Measurements from ENCODE around the gene TMCO4. TPM values are rescaled to one million over a fixed set of nuclear protein-coding genes. Genes with fewer than 3 reads are reported as not detected.

Gene TMCO4
- total and polyA plus RNA-seq, 12 donors = 23.2 to 55.0 (median 38.1) TPM

DNA sequence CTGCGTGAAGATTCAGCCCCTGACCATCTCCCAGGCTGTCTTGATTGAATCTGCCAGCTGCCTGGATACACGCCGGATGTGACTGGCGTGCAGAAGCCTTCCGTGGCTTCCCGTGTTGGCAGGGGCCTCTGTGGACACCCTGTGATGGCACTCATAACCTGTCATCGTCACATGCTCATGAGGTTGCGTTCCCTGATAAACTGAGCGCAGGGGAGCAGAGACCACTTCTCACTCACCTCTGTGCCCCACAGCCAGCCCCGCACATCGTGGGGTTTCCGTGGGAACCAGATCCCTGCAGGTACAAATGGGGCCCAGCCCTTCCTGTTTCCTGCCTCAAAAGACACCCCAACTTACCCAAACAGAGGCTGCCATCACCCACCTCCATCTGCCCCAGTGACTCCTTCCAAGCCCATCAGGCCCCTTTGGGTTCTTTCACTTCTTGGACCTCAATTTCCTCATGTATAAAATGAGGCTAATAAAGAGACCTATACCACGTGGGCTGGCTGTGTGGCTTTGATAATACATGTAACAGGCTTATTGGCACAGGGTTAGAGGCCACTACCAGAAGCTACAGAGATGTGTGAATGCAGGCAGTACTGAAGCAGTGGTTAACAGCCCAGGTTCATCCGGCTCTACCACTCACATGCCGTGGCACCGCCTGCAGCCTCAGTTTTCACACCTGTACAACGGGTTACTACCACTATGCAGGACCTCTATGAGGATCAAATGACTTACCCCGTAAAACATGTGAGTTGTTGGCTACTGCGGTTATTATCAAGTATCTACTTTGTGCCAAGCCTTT is 111.5 kb downstream of the TMCO4 start:
- TF ChIP-seq POLR2A (IDR thresholded peaks at IDR 0.05) = no peak
- TF ChIP-seq, protein P1, sequence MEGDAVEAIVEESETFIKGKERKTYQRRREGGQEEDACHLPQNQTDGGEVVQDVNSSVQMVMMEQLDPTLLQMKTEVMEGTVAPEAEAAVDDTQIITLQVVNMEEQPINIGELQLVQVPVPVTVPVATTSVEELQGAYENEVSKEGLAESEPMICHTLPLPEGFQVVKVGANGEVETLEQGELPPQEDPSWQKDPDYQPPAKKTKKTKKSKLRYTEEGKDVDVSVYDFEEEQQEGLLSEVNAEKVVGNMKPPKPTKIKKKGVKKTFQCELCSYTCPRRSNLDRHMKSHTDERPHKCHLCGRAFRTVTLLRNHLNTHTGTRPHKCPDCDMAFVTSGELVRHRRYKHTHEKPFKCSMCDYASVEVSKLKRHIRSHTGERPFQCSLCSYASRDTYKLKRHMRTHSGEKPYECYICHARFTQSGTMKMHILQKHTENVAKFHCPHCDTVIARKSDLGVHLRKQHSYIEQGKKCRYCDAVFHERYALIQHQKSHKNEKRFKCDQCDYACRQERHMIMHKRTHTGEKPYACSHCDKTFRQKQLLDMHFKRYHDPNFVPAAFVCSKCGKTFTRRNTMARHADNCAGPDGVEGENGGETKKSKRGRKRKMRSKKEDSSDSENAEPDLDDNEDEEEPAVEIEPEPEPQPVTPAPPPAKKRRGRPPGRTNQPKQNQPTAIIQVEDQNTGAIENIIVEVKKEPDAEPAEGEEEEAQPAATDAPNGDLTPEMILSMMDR (IDR thresholded peaks at IDR 0.05) = no peak
- no peaks in the 10 kb centered on the region for H3K4me1 ChIP-seq (replicated peaks in 1 of 2)
- H3K36me3 ChIP-seq (replicated peaks in 1 of 2) = peaks cover 0 to 1% of the 10 kb centered on the region in 2 donors
- H3K27me3 ChIP-seq = no peaks in the 10 kb centered on the region
- 83 to 93% (median 88%) methylated on average over 11 to 19 of the region's 19 CpGs for WGBS, 4 donors
- no peak for DNase-seq
- H3K27ac ChIP-seq = no peak overlapping the region
- intact Hi-C loops (cut with DNase I) = no loop called here
- H3K4me3 ChIP-seq = no peak overlapping the region
- no peaks in the 10 kb centered on the region for H3K9me3 ChIP-seq (replicated peaks in 1 of 3)

DNA sequence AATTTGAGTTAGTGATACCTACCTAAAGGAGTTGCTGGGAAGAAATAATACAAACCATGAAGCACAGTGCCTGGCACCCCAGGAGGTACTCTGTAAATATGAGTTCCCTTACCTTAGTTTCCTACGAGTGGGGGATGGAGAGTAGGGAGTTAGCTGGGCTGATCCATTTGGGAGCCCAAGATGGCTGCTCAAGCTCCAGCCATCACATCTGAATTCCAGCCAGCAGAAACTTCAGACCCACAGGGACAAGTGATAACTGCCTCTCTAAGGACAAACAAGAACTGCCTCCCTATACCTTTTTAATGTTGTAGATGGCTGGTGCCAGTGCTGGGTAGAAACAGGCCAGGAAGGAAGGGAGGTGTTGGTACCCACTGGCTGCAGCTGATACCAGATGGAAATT is 112.3 kb downstream of the TMCO4 start:
- H3K27me3 ChIP-seq = no peaks in the 10 kb centered on the region
- 91 to 97% (median 95%) methylated on average over 1 of the region's 1 CpG for WGBS, 4 donors
- no peak overlapping the region for H3K4me3 ChIP-seq
- no peak for TF ChIP-seq POLR2A (IDR thresholded peaks at IDR 0.05)
- TF ChIP-seq, protein P1 (IDR thresholded peaks at IDR 0.05) = no peak
- no peaks in the 10 kb centered on the region for H3K4me1 ChIP-seq (replicated peaks in 1 of 2)
- H3K9me3 ChIP-seq (replicated peaks in 1 of 3) = no peaks in the 10 kb centered on the region
- no peak for DNase-seq
- no peaks in the 10 kb centered on the region for H3K36me3 ChIP-seq (replicated peaks in 1 of 2)
- no peak overlapping the region for H3K27ac ChIP-seq
- intact Hi-C loops (cut with DNase I) = no loop called here

DNA sequence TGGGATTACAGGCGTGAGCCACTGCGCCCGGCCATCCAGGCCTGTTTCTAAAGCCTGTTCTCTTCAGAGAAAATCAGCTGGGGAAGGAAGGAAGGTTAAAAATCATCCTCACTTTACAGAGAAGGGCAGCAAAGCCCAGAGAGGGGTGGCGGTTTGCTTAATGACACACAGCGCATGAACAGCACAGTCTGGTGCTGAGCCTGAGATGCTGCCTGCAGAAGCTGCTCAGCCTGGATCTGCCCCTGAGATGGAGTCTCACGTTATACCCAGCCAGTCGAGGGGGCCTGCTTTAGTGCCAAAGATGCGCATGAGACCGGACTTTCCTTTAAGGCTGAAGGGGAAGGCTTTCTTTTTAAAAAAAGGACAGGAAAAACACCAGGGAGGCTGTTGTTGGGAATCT is 113.7 kb downstream of the TMCO4 start:
- intact Hi-C loops (cut with DNase I) = no loop called here
- Histone ChIP-seq H3K27ac (no peak overlapping the region), H3K4me1 (replicated peaks in 1 of 2) (no peaks in the 10 kb centered on the region), H3K36me3 (replicated peaks in 1 of 2) (no peaks in the 10 kb centered on the region), H3K27me3 (no peaks in the 10 kb centered on the region), H3K4me3 (no peak overlapping the region), H3K9me3 (replicated peaks in 1 of 3) (no peaks in the 10 kb centered on the region)
- no peak for TF ChIP-seq POLR2A (IDR thresholded peaks at IDR 0.05)
- TF ChIP-seq, protein P1 (IDR thresholded peaks at IDR 0.05) = no peak
- 88 to 93% (median 89%) methylated on average over 9 of the region's 9 CpGs for WGBS, 4 donors
- no peak for DNase-seq

DNA sequence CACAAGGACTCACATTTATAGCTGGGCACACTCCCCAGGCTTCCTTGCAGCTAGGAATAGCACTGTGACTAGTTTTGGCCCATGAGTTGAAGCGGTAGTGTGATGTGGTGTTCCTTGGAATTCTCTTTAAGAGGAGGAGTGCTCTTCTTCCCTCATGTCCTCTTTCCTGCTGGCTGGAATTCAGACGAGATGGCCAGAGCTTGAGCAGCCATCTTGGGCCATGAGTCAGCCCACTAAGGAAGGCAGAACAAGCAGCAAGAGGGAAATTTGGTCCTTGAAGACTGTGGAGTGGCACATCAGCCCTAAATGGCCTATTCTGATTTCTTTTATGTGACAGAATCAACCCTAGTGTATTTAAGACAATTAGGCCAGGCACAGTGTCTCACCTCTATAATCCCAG is 115.0 kb downstream of the TMCO4 start:
- whole genome bisulfite sequencing, 4 donors = 87 to 94% (median 91%) methylated on average over 2 of the region's 2 CpGs
- no peak for TF ChIP-seq POLR2A (IDR thresholded peaks at IDR 0.05)
- TF ChIP-seq, protein P1 (IDR thresholded peaks at IDR 0.05) = no peak
- Histone ChIP-seq H3K4me3 (no peak overlapping the region), H3K4me1 (replicated peaks in 1 of 2) (no peaks in the 10 kb centered on the region), H3K27me3 (no peaks in the 10 kb centered on the region), H3K36me3 (replicated peaks in 1 of 2) (no peaks in the 10 kb centered on the region), H3K27ac (no peak overlapping the region), H3K9me3 (replicated peaks in 1 of 3) (no peaks in the 10 kb centered on the region)
- intact Hi-C loops (cut with DNase I) = no loop called here
- no peak for DNase-seq
